ENCODE measurements around the gene NCOA4. TPM values are rescaled to one million over a fixed set of nuclear protein-coding genes. Genes with fewer than 3 reads are reported as not detected.
"Not testable (repeated sequence)": the region's sequence is repeated elsewhere in the genome, so short reads cannot be mapped to it uniquely, and the experiment has no call there.

NCOA4 gene
- total RNA-seq, 1 donor from 2014 or later = 187 TPM

GRCh38 chr10:46004963-46005362 lies 25.5 kb downstream of the NCOA4 start:
- H3K9me3 ChIP-seq = no peaks in the 10 kb centered on the region
- no peaks in the 10 kb centered on the region for H3K4me1 ChIP-seq
- no peaks in the 10 kb centered on the region for H3K27me3 ChIP-seq
- H3K36me3 ChIP-seq = peaks cover 98% of the 10 kb centered on the region
- intact Hi-C loops (cut with DNase I) = no loop called here
- no peak for ATAC-seq
- no peak for DNase-seq
- H3K4me3 ChIP-seq = no peak overlapping the region
- H3K27ac ChIP-seq = no peak overlapping the region
- no peak for TF ChIP-seq CTCF (IDR thresholded peaks at IDR 0.05)

GRCh38 chr10:46002916-46003693 lies 27.3 kb downstream of the NCOA4 start:
- Histone ChIP-seq H3K27me3 (no peaks in the 10 kb centered on the region), H3K36me3 (peaks cover 85% of the 10 kb centered on the region), H3K4me3 (no peak overlapping the region), H3K27ac (no peak overlapping the region), H3K9me3 (no peaks in the 10 kb centered on the region), H3K4me1 (no peaks in the 10 kb centered on the region)
- DNase-seq (no peak), ATAC-seq (no peak)
- intact Hi-C loops (cut with DNase I) = no loop called here
- no peak for TF ChIP-seq CTCF (IDR thresholded peaks at IDR 0.05)

GRCh38 chr10:46002189-46002687 lies 28.2 kb downstream of the NCOA4 start:
- H3K27me3 ChIP-seq; H3K27ac ChIP-seq; H3K9me3 ChIP-seq; H3K4me3 ChIP-seq; ATAC-seq; DNase-seq; intact Hi-C loops (cut with DNase I); H3K4me1 ChIP-seq: not testable (repeated sequence)
- peaks cover 83% of the 10 kb centered on the region for H3K36me3 ChIP-seq

GRCh38 chr10:46001187-46001756 lies 29.2 kb downstream of the NCOA4 start:
- no peak for TF ChIP-seq CTCF (IDR thresholded peaks at IDR 0.05)
- Histone ChIP-seq H3K9me3 (no peaks in the 10 kb centered on the region), H3K36me3 (peaks cover 73% of the 10 kb centered on the region), H3K27ac (no peak overlapping the region), H3K4me3 (no peak overlapping the region), H3K4me1 (no peaks in the 10 kb centered on the region), H3K27me3 (no peaks in the 10 kb centered on the region)
- no peak for DNase-seq
- intact Hi-C loops (cut with DNase I) = no loop called here
- ATAC-seq = no peak

GRCh38 chr10:46000538-46000937 lies 29.9 kb downstream of the NCOA4 start:
- H3K9me3 ChIP-seq = no peaks in the 10 kb centered on the region
- H3K4me1 ChIP-seq = no peaks in the 10 kb centered on the region
- no peaks in the 10 kb centered on the region for H3K27me3 ChIP-seq
- no peak for ATAC-seq
- peaks cover 66% of the 10 kb centered on the region for H3K36me3 ChIP-seq
- DNase-seq = no peak
- H3K4me3 ChIP-seq = no peak overlapping the region
- intact Hi-C loops (cut with DNase I) = no loop called here
- no peak overlapping the region for H3K27ac ChIP-seq
- no peak for TF ChIP-seq CTCF (IDR thresholded peaks at IDR 0.05)

- intact Hi-C loops (cut with DNase I); ATAC-seq; H3K9me3 ChIP-seq; H3K27ac ChIP-seq; H3K27me3 ChIP-seq; H3K4me3 ChIP-seq; DNase-seq; H3K4me1 ChIP-seq: not testable (repeated sequence)
- peaks cover 60% of the 10 kb centered on the region for H3K36me3 ChIP-seq
Measured at GRCh38 chr10:45999955-46000354, 30.5 kb downstream of the NCOA4 start.

All from upper lobe of right lung (tissue), 1 donor.